HUDEP-2 (cell line): ENCODE measurements around the gene GLT6D1.
"Not testable (repeated sequence)": the region's sequence is repeated elsewhere in the genome, so short reads cannot be mapped to it uniquely, and the experiment has no call there.

Experiments
- DNase-seq, 76 experiments: peaks; one replicate each; lab custom pipeline; 2025; ENCODE audit not compliant: unreplicated experiment in 76 of 76; lab: John Stamatoyannopoulos, UW

Gene GLT6D1, protein sequence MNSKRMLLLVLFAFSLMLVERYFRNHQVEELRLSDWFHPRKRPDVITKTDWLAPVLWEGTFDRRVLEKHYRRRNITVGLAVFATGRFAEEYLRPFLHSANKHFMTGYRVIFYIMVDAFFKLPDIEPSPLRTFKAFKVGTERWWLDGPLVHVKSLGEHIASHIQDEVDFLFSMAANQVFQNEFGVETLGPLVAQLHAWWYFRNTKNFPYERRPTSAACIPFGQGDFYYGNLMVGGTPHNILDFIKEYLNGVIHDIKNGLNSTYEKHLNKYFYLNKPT

DNA sequence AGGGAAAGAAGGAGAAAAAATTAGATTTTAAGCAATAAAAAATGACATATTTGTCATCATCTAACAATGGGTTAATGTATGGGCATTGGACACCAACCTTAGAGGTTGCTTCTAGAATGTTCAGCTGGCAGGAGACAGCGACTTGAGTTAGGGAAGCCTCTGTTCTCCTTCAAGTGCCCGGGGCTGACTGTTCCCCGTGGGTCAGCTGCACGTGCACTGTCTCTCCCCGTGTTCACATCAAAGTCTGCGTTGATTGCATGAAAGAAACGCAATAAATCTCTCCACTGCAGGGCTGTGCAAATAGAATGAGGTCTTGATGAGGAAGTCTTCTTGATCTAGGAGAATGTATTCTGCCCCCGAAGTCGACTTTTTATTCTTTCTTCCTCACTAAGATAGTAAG is at the start of gene GLT6D1:
Gene GLT6D1 (minus strand): TSS at position 345 of the 400 bp plus-strand sequence. CDS start 353 bp downstream, outside the sequence.
- no peak for DNase-seq

DNA sequence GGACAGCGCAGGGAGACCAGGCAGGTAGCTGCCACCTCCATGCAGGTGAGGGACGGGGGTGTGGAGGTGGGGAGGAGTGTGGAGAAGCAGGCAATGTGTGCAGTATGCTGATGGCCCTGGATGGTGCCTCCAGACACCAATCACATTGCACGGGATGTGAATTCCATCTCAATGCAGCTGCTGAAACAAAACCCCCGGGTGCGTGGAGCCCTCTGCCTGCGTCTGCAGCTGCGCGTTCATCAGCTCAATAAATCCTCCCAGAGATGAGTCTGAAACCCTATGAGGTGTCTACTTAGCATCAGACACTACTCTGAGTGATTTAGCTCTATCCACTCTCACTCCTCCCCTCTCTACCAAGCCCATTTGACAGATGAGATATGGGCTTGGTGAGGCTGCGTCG is 49.7 kb upstream of the GLT6D1 start:
- no peak for DNase-seq

DNA sequence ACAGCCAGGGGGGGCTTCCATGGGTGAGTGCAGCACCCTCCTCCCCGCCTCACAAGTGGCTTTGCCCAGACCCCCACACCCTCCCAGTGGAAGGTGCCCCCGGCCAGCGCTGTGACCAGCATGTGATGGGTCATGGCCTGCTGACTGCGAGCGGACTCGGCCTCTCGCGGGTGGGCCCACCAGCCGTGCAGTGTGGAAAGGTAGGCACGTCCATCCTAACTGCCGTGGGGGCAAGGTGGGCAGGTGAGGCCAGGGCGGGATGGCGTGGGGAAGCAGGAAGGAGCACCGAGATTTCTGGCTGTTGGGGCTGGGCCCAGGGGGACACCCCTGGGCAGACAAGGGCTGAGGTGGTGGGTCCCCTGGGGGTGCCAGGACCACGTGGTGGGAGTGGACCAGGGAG is 47.9 kb upstream of the GLT6D1 start:
- no peak for DNase-seq

DNA sequence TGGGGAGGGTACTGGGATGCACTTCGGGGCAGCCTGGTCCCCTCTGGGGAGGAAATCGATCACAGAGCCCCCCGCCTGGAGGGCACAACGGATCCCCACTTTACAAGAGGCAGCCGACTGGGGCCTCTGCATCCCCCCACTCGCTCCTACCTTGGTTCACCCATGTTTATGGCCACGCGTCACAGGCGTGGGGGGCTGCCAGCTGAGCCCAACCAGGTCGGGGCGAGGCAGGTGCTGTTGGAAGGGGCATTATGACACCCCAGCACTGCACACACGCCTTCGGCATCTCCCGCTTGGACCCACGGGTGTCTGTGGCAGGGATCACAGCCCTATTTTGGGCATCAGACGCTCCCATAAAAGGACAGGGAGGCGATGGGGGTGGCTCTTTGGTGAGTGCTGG is 45.4 kb upstream of the GLT6D1 start:
- no peak for DNase-seq

DNA sequence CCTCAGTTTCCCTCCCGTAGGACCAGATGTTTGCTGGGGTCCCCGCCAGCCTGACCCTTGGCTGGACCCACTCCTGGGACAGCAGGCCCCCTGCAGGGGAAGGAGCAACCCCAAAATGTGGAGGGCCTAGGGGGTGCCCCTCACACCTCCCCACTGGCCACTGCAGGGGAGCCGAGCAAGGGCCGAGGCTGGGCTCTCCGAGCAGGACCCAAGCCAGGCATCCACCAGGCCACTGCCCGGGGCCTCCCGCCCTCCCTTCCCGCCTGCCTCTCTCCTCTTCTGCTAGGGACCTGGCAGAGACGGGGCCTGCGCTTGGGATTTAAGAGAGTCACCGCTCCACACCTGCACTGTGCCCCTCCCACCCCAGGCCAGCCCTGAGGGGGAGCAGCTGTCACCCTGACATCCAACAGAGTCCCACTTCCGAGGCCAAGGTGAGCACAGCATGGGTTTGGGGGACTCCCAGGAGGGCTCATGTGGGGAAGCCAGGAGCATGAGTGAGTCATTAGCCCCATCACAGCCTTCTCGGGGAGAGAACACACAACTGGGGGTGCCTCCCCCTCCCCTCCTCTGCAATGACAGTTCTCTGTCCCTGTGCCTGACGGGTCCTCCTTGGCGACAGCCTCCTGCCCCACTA is 44.2 kb upstream of the GLT6D1 start:
- no peak for DNase-seq

DNA sequence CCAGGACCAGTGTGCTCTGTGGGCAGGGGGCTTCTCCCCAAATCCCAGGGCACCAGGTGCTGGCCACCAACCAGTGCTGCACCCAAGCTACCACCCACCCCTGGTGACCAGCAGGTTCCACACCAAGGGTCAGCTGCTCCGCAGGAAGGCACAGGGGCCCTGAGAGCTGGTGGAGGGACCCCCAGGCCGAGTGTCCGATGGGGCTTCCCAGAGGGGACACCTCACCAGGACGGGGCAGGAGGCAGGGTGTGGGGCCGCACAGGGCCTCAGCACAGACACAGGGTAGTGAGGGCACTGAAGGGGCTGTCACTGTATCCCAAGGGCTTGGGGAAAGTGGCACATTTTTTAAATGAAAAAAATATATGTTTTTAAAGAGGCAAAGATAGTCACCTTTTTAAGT is 41.8 kb upstream of the GLT6D1 start:
- no peak for DNase-seq

DNA sequence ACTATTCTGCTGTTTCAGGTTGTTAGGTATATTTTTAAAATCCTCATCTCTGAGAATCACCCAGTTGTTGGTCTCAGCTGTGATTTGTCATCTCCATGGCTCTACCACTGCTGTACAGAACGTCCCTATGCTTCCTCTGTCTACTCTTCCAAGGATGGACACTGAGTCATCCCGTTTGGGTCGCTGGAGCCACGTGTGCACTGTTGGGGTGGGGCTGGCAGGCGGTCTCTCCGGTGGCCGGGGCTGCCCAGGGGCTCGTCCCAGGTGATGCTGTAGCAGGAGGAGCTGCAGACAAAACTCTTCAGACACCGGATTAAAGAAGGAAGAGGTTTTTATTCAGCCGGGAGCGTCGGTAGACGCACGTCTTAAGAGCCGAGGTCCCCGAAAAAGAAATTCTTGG is 40.7 kb upstream of the GLT6D1 start:
- DNase-seq = no peak

DNA sequence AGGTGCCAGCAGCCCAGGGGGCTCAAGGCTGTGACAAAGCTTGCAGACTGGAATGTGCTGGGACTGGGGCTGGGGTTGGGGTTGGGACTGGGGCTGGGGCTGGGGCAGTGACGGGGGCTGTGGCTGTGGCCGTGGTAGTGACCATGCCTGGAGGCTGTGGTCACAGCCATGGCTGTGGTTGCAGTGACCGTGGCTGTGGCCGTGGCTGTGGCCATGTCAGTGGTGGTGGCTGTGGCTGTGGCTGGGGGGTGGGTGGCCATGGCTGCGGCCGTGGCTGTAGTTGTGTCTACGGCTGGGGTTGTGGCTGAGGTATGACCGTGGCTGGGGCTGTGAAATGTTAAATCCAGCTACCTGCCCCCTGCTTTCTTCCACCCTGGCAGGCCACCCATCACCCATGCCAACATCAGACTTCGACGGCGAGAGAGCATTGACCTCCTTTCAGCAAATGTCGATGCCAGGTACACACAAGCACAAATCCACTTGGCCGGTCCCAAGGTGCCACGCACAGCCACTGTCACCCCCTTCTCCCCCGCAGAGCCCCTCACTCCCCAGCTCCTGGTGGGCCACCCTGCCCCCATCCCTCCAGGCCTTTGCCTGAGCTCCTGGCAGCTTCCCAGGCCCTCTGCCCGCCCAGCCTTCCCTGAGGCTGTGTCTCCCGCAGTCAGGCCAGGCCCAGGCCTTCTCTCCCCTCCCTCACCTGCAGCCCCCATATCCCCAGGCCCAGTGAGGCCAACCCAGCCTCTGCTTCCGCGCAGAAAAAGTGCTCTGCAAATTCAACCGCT is 39.1 kb upstream of the GLT6D1 start:
- DNase-seq = no peak

DNA sequence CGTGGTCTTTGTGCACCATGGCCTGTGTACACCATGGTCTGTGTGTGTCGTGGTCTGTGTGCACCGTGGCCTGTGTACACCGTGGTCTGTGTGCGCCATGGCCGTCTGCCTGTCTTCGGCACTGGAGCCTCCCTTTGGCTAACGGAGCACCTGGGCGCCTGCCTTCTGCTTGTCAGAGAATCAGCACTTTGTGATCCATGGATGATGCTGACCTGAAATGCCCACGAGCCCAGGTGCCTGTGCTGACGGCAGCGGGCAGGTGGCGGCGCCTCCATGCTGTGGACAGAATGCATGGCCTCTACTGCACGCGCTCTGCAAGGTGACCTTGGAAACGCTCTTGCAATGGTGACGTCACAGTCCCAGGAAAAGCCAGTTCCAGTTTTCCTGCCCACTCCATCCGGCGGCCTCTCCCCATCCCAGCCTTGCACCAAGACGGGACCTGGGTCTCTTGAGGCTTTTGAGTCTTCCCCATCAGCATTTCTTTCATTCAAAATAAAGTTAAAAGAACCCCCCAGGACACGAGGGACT is 38.4 kb upstream of the GLT6D1 start:
- DNase-seq = no peak

DNA sequence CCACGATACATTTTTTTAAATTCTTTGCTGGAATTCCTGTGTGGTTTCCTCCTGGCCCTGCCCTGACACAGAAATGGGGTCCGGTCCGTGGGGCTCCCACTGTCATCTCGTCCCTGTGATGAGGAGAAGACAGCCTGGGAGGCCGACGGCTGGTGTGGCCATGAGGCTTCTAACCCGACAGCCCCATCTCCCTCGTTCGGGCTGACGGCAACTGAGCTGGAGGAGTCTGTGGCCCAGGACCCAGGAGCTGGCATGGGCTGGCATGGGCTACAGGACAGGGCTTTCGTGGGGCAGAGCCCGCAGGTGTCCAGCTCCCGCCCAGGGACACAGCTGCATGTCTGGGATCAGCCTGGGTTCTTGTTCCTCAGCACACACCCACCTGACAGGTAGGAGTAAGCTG is 37.6 kb upstream of the GLT6D1 start:
- DNase-seq = no peak

DNA sequence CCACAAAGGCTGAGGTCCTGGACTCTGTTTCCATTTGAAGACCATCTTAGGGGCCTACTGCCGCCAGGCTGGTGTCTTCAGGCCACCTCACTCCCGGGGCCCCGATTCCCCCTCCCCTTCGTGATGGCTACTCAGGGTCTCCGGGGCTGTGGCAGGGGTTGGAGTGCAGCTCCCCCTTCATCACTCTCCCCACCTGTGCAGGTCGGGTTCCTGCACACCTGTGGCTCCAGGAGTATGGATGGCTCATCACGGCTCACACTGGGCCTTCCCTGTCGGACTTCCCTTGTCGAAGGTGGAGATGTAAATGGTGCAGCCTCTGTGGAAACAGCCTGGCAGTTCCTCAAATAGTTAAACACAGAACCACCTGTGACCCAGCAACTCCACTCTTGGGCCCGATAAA is 35.6 kb upstream of the GLT6D1 start:
- DNase-seq = no peak

DNA sequence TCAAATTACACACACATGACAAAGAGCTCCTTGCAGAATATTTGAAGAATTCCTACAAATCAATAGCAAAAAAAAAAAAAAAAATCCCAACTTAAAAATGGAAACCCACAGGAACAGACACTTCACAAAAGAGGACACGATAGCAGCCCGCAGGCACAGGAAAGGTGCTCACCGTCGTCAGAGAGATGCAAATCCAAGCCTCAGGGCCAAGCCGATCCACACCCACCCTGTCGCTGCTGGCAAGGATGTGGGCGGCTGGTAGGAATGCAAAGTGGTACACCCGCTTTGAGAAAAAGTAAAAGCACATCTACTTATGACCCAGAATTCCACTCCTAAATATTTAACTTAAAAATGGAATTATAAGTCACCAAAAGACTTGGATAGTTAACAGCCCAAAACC is 34.6 kb upstream of the GLT6D1 start:
- DNase-seq = no peak

DNA sequence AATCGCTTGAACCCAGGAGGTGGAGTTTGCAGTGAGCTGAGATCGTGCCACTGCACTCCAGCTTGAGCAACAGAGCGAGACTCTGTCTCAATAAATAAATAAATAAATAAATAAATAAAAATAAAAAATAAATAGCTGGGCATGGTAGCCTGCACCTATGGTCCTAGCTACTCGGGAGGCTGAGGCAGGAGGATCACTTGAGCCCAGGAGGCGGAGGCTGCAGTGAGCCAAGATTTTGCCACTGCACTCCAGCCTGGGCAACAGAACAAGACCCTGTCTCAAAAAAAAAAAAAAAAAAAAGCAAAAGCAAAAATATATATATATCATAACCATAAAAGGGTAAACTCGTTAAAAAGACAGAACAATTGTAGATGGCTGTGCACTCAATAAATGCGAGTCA is 33.4 kb upstream of the GLT6D1 start:
- not testable (repeated sequence) for DNase-seq

DNA sequence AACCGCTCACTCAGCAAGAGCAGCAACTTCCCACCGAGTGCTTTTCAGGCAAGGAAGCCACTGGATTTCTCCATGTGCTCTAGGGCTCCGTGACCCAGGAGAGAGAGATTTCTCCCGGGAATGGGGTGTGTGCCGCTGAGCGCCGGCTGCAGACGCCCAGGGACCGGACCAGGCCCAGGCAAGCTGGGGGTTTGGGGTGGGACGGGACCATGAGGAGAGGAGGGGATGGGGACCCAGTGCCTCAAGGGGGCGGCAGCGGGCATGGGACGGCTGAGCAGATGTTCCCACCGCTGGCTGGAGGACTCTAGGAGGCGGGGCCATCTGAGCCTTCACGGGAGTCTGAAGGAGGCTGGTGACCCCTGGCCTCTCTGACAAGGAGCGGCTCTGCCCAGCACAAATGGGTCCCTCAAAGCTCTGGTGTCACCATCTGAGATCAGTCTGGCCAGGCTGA is 32.3 kb upstream of the GLT6D1 start:
- no peak for DNase-seq

DNA sequence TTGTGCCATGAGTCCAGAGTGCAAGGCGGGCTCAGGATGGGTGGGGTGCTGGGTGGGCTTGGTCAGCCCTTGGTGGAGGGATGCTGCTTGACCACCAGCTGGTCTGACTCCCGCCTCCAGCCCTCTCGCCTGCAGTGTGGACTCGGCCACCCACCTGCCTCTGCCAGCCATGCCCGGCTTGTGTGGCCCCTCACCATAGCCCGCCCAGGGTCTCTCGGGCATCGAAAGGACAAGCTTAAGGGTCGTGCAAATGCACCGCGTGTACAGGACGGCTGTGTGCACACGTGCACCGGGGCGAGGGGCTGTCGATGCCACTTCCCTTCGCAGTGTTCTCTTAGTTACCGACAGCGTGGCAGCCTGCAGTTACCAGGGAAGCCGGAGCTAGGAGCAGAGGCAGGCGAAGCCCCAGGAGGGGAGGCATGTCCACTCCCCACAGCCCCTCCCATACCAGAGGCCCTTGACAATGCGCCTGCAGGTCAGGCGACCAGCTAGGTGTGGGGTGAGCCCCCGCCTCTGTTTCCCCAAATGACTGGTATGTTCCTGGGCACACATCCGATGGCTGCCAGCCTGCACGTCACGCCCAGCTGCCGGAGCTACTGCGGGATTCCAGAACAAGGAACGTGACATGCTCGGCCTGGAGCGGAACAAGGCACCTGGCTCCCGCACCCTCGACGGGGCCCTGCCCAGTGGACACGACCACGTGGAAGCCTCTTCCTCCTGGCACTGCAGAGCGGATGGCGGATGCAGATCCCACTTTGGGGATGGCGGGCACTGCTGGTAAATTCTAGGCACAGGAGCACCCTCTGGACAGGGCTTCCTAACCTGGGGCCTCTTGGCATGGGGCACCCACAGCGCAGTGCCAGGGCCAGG is 31.6 kb upstream of the GLT6D1 start:
- DNase-seq = no peak

DNA sequence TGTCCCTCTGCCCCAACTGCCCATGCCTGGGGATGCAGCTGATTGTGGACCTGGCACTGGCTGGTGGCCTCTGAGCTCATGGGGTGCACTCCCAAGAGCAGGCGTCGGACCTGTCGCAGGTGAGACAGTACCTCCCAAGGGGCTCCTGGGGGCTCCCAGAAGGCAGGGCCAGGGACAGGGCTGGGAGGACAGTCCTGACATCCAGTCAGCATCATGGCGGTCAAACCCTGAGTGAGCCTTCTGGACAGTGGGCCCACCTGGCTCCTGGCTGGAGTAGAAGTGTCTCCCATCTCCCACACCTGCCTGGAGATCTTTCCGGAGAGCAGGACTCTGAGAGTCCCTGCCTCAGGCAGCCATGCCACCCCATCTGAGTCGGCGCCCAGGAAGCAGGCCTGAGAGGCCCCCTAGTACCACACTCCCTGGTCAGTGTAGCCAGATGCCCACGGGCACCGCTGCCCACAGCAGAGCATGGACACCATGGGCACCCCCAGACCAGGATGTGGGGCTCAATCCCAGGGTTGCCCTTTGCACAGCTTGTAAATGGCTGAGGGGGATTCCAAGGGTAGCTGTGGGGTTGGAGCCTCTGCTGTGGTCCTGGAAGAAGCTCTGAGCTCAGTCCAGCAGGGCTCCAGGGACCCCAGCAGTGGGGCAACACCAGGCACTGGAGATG is 30.4 kb upstream of the GLT6D1 start:
- DNase-seq = no peak

DNA sequence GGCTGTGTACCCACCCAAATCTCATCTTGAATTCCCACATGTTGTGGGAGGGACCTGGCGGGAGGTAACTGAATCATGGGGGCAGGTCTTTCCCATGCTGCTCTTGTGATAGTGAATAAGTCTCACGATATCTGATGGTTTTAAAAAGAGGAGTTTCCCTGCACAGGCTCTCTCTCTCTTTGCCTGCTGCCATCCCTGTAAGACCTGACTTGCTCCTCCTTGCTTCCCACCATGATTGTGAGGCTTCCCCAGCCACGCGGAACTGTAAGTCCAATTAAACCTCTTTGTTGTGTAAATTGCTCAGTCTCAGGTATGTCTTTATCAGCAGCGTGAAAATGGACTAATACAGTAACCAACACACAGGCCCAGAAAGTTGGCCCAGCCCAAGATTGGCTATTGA is 29.7 kb upstream of the GLT6D1 start:
- not testable (repeated sequence) for DNase-seq

DNA sequence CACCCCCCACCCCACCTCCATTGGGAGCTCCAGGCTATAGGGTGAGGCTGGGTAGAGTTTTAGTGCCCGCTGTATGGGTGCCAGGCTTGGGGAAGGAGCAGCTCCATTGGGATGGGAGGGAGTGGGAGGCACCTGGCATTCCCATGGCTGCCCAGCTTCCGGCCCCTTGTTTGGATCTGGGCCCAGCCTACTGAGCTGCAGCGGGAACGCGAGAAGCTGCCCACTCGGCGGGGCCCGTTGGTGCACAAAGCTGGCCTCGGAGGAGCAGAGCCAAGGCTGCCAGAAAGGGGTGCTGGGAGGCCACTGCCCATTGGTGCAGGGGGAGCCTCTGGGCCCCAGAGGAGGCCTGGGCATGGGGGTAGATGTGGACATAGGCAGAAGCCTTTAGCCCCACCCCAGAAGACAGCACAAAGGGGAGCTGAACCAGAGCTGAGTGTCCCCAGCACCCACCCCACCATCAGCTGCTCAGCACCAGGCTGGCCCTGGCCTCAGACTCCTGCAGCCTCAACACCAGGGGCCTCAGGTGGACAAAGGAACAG is 28.2 kb upstream of the GLT6D1 start:
- no peak for DNase-seq

DNA sequence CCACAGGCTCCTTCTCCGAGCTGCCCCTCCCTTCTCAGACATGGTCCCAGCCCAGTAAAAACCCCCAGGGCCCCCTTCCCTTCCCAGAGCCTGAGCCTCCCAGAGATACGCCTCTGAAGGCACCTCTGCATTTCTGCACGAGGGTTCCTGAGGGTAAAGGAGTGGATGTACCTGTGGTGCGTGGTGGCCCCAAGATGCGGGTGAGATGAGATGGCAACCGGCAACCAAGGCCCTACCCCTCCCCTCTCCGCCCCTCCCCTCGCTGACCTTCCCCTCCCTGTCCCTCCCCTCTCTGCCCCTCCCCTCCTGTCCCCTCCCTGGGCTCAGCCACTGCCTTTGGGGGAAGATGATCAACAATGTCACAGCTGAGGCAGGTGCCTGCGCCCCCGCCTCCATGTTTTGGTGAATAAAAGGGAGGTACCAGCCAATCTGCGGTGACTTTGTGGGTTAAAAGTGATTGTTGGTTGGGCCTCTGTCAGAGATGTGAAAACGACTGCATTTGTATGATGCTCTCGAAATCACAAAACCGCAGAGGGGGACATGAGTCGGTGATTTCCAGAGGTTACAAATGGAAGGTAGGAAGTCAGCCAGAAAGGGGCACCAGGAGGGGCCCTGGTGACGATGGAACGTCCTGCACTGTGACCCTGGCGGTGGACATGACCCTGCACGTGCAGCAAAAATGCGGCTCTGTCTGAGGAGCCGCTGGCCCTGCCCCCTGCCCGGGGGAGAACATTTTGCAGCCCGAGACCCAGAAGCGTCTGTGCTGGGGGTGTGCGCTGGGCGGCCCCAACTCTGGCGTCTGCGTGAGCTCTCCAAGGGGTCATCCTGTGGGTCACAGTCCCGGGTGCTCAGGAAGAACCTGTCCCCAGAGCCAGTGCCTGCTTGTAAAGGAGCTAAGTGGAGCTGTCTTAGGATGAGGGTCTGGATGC is 27.5 kb upstream of the GLT6D1 start:
- DNase-seq = no peak
